IPS-NIHi7 (cell line): ENCODE results near the gene WDR44.
A peak's percentile ranks its signal among the peaks of the same experiment; 100 is the strongest.
"Not testable (repeated sequence)": the region's sequence is repeated elsewhere in the genome, so short reads cannot be mapped to it uniquely, and the experiment has no call there.

Experiments
- DNase-seq: peaks from one replicate; pipeline ENCODE4 v3.0.0; 2012; ENCODE audit warnings: mixed read lengths; ENCODE audit errors: extremely low spot score

Gene WDR44

DNA sequence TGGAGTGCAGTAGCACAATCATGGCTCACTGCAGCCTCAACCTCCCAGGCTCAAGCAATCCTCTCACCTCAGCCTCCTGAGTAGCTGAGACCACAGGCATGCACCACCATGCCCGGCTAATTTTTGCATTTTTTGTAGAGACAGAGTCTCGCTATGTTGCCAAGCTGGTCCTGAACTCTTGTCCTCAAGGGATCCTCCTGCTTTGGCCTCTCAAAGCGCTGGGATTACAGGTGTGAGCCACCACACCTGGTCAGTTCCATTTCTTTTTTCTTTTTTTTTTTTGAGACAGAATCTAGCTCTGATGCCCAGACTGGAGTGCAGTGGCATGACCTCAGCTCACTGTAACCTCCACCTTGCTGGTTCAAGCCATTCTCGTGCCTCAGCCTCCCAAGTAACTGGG lies 136.5 kb downstream of the WDR44 start:
- not testable (repeated sequence) for DNase-seq

DNA sequence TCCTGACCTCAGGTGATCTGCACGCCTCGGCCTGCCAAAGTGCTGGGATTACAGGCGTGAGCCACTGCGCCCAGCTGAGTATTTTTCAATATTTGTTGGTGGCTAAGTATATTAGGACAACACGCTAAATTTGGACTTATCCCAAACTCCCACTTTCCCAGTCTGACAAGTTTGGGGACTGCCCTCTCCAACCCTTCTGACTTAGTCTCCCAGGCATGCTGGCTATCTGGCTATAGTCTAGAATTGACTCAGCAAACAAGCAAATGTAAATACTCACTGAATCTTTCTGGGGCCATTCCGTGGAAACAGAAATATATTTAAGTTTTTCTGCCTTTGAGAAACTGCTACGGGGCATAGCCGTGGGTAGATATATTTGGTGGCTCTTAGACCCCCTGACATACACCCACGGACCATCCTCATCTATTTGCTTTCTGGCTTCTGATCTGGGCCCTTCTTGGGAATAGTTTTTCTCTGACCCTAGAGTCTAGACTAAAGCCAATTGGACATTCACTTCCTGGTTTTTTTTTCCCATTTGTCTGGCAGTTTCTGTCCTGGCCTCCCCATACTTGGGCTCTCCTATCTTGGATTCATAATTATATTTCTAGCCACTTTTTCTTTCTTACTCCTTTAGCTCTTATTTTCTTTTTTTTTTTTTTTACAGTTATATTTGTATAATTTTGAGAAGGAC lies 138.5 kb downstream of the WDR44 start:
- DNase-seq = no peak

DNA sequence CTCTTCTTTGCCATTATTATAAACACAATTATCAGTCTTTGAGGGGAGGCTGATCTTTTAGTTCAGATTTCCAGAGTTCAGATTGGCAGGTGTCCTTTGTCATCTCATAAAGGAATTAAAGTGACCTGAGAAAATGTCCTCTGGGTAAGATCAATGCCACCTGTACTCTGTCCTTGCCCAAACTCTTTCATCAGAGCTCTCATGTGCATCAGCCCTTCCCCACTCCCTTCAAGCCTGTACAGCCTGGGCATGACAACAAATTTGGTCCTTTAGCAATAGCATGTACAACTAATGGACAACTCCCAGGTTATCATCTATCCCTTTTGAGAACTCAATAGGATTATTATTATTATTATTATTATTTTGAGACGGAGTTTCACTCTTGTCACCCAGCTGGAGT lies 140.8 kb downstream of the WDR44 start:
- DNase-seq = not testable (repeated sequence)

DNA sequence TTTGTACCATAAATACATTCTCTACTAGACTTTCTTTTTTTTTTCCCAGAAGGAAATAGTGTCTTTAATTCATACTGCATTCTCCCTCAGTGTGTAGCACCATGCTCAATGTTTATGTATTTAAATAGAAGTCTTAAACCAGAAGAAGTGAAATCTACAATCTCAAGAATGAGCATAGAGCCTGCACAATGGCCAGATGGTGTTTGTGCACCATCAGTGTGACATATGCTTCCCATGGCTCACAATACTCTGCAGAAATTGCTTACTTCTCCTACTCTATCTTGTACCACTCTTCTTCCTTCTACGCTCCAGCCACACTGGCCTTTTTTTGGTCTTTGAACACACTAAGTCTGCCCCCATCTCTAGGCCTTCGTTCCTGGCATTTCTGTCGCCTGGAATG lies 147.1 kb downstream of the WDR44 start:
- DNase-seq = no peak

DNA sequence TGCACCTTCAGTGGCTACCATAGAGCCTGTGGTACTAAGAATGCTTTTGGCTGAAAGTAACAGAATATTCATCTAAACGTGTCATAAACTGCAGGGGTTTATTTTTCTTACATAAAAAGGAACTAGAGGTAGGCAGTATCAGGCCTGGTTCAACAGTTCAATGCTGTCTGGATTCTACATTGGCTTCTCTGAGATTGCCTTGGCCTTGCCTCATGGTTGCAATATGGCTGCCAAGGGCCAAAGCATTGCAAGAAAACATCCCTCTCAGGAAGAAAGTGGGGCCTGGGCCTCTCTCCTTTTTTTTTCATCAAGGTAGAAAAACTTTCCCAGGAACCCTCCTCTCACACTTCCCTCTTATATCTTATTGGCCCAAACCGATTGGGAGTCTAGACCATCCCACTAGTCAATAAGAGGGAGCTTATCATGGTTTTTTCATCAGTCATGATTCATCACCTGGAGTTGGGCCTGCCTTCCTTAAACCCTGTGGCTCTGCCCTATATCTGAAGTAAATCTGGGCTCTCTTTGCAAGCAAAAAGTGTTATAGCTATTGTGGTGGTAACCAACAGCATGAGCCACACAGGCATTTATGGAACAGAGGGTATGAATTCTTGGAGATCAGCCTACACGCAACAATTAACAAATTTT lies 147.9 kb downstream of the WDR44 start:
- DNase-seq = no peak

DNA sequence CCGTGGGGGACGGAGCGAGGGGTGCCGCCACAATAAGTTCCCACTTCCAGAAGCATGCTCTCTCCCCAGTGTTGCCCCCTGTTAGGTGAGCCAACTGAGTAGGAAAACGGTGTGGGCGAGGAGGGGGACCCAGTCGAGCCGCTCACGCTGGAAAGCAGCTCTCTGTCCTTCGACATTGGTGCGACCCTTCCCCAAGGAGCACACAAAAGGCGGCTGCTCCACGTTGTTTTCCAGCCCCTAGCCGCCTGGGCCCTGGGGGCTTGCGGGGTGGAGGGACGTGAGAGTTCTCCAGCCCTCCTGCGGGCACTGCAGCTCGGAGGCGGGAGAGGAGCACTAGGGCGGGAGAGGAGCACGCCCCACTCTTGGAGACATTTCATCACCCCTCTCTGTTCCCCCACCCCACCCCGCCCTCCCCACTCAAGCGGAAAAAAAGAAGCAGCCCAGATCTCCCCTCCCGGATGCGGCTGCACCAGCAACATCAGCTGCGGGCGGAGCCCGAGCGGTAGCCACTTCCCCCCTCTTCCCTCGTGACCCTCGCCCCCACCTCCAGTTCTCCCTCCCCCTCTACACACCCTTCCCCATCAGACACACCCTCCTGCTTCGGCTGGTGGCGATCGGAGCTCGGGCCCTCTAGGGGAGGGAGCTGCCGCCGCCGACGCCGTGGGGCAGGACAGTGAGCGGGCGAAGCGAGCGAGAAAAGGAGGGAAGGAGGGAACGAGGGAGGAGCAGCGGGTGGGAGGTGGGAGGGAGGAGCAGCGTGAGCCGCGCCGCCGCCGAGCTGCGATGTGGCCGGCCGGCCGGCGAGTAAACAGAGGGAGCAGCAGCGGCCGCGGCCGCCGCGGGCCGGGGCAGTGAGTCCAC lies 149.4 kb downstream of the WDR44 start, which contains the start of gene DOCK11:
TSS of gene DOCK11 (plus strand) at position 755 of the 861 bp plus-strand sequence. CDS start 157 bp downstream, outside the sequence.
- DNase-seq = peak; percentile 83

DNA sequence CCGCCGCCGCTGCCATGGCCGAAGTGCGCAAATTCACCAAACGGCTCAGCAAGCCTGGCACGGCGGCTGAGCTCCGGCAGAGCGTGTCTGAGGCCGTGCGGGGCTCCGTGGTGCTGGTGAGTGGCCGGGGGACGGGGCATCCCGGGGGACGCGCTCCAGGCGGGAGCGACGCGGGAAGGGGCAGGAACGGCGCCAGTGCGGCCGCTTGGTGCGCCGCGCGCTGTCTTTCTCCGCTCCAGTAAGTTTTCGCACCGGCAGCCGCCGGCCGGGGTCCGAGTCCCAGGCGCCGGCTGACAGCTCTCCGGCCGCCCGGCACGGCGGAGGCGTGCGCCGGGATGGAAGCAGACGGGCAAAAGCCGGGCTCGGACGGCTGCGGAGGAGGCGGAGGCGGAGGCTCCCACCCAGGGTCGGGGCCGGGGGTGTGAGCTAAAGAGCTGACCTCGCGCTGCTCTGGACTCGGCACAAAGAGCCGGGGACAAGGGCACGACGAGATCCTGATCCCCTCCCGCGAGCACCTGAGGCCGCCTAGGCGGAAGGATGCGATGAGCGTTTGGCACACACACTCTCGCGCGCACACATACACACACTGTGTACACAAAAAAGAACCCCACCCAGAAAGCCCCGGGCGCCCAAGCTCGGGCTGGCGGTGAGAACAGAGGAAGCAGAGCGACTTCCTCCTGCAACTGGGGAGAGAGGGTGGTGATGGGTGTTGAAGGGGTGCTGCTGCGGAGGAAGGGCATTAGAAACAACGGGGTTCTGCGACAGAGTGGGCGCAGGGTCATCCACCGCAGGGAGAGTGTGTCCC lies 150.3 kb downstream of the WDR44 start:
- DNase-seq = peak; percentile 21

DNA sequence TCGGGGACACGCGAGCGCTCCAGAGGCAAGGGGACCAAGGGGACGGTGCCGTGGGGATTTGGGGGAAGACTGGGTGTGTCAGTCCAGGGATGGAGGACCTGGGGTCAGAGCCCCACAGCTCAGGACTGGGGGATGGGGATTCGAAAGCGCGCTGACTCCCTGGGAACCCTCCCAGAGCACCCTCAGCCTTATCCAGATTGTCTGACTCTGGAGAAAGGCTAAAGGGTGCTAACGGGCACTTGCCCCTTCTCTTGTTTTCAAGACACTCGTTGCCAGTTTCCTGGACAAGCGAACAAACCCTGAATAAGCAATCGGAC lies 150.8 kb downstream of the WDR44 start:
- no peak for DNase-seq

DNA sequence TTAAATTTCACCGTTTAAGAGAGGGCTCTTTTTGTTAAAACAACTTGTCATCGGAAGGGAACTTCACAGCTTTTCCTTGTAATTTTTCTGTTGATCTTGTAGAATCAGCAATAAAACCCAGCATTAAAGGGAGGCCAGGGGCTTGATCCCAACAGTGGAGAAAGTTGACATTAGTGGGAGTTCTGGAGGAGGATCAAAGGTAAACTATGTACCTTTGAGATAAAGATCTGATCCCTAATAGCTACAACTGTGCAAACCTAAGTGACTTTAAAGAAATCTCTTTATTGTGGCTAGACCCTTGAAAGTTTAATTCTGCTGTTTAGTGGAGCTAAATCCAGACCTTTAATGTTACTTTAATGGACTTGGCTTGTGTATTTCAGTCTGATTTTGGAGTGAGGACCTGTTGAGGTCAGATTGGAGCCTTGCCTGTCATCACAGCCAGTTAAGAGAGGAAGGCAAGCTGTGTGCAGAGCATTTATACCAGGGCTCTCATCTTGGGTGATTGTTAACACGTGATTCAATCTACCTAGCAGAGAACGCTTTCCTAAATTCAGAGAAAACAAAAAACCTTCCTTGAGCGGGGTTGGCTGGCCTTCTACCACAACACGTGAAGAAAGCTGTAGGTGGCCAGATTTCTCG lies 151.4 kb downstream of the WDR44 start:
- DNase-seq = no peak

DNA sequence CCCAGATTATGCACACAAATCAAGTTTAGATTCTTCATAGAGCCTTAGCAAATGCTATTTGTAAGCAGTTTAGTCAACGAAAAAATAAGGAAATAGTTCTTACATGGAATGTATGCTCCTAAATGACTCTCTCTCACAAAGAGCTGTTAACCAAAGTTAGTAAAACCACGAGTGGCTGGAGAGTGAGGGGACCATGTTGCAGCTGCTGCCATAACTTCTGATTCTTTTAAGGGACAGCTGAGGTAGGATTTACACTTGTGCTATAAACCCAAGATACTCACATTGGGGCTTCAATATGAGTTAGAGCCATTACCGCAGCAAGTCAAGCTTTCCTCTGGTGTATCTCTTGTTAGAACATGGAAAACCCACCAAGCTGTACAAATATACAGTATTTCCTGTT lies 152.4 kb downstream of the WDR44 start:
- DNase-seq = no peak

DNA sequence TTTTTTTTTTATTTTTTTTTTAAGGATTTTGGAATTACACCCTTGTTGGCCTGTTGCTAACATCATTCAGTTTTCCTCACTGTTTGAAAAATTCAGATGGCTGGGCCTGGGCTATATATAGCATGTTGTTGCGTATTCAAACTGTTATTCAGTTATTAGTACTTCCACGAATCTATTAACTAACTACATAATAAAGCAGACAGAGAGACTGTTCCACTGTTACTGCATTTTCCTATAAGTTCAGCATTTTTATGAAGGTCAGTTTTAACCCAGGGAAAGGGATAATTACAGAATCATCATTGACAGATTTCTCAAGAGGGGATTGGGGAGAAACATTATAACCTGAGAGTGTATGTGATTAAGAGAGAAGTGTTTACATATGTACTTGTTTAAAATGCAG lies 152.8 kb downstream of the WDR44 start:
- DNase-seq = no peak

DNA sequence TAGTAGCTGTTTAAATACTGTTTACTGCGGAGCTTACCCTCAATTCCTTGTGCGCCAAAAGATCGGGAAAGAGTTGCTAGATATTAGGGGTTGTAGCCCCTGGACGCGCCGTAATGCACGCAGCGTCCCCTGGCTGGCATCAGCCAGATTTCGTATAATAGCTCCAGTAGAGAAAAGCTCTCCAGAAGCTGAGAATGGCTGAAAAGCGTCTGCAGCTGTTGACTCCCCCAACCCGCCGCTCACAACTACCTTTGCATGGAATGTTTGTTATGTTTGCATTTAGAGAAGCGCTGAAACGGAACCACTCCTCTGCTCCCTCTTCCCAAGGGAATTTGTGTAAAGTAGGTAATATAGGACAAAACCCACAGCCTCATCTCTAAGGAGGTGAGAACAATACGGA lies 153.4 kb downstream of the WDR44 start:
- DNase-seq = peak; percentile 34
